Measurements from ENCODE around the gene MT1G. TPM values are rescaled to one million over a fixed set of nuclear protein-coding genes. Genes with fewer than 3 reads are reported as not detected.
"Not testable (repeated sequence)": the region's sequence is repeated elsewhere in the genome, so short reads cannot be mapped to it uniquely, and the experiment has no call there.

Gene MT1G
- total RNA-seq, 4 donors from 2014 or later = 41.1 to 87.7 (median 49.2) TPM; not detected in 1

DNA sequence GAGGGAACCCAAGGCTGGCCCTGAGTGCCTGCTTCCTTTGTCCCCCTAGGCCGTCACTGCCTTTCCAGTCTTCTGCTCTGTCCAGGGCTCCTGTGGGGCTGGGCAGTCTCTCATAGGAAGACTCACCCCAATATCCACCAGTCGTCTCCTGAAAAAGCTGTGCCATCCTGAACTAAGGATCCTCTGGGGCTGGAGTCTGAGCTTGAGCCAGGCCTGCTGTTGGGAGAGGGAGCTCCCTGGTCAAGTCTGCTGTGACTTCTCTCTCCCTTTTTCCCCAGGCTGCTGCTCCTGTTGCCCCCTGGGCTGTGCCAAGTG, 2.7 kb upstream of the MT1G start:
- no peak for DNase-seq (ENCODE audit: low spot score in 2 of 2)
- no peaks in the 10 kb centered on the region for H3K9me3 ChIP-seq
- H3K4me3 ChIP-seq = no peak overlapping the region
- H3K36me3 ChIP-seq = no peaks in the 10 kb centered on the region
- TF ChIP-seq POLR2A (IDR thresholded peaks at IDR 0.05) (no peak), EP300 (IDR thresholded peaks at IDR 0.05) (no peak)
- TF ChIP-seq, protein P1, sequence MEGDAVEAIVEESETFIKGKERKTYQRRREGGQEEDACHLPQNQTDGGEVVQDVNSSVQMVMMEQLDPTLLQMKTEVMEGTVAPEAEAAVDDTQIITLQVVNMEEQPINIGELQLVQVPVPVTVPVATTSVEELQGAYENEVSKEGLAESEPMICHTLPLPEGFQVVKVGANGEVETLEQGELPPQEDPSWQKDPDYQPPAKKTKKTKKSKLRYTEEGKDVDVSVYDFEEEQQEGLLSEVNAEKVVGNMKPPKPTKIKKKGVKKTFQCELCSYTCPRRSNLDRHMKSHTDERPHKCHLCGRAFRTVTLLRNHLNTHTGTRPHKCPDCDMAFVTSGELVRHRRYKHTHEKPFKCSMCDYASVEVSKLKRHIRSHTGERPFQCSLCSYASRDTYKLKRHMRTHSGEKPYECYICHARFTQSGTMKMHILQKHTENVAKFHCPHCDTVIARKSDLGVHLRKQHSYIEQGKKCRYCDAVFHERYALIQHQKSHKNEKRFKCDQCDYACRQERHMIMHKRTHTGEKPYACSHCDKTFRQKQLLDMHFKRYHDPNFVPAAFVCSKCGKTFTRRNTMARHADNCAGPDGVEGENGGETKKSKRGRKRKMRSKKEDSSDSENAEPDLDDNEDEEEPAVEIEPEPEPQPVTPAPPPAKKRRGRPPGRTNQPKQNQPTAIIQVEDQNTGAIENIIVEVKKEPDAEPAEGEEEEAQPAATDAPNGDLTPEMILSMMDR (IDR thresholded peaks at IDR 0.05) = no peak
- WGBS, 2 donors = 79% methylated on average over 2 of the region's 2 CpGs; no CpG with 5 or more reads in 1 of the 2 donors
- H3K27ac ChIP-seq = no peak overlapping the region
- peaks cover 0 to 33% (median 9%) of the 10 kb centered on the region in 4 donors for H3K4me1 ChIP-seq
- H3K27me3 ChIP-seq = peaks cover 0 to 95% of the 10 kb centered on the region in 2 donors

DNA sequence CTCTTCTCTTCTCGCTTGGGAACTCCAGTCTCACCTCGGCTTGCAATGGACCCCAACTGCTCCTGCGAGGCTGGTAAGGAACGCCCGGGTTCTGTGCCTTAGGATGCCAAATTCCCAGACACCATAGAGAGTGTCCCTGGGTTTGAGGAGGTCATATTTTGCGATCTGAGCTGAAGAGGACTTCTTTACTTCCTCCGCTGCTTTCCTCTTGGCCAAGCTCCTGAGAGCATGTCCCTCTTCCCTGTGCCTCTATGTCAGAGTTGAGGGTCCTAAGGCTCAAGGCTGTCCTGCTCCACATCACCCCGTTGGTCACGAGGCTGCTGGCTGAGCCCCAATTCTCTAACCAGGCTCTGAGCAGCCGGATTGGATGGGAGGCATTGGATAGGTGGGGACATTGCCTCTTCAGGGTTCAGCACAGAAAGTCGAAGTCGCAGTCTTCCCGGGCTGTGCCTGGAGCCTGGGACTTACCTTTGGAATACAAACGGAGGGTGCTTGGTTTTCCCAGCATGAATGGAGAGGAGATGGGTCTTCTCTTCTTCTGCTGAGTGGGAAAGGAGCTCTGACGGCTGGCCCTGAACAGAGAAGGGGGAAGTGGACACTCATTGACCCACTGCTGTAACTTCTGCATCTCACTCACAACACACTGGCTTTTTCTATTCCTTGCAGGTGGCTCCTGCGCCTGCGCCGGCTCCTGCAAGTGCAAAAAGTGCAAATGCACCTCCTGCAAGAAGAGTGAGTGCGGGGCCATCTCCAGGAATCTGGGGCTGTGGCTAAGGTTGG, 2.2 kb upstream of the MT1G start:
- peaks cover 0 to 94% of the 10 kb centered on the region in 2 donors for H3K27me3 ChIP-seq
- no peaks in the 10 kb centered on the region for H3K36me3 ChIP-seq
- no peak for DNase-seq (ENCODE audit: low spot score in 2 of 2)
- WGBS, 2 donors = 27 to 36% methylated on average over 18 to 19 of the region's 19 CpGs
- H3K9me3 ChIP-seq = no peaks in the 10 kb centered on the region
- H3K4me1 ChIP-seq = peaks cover 0 to 30% (median 9%) of the 10 kb centered on the region in 4 donors
- TF ChIP-seq EP300 (IDR thresholded peaks at IDR 0.05) = no peak
- TF ChIP-seq, protein P1 (IDR thresholded peaks at IDR 0.05) = no peak
- H3K4me3 ChIP-seq = no peak overlapping the region
- no peak overlapping the region for H3K27ac ChIP-seq

DNA sequence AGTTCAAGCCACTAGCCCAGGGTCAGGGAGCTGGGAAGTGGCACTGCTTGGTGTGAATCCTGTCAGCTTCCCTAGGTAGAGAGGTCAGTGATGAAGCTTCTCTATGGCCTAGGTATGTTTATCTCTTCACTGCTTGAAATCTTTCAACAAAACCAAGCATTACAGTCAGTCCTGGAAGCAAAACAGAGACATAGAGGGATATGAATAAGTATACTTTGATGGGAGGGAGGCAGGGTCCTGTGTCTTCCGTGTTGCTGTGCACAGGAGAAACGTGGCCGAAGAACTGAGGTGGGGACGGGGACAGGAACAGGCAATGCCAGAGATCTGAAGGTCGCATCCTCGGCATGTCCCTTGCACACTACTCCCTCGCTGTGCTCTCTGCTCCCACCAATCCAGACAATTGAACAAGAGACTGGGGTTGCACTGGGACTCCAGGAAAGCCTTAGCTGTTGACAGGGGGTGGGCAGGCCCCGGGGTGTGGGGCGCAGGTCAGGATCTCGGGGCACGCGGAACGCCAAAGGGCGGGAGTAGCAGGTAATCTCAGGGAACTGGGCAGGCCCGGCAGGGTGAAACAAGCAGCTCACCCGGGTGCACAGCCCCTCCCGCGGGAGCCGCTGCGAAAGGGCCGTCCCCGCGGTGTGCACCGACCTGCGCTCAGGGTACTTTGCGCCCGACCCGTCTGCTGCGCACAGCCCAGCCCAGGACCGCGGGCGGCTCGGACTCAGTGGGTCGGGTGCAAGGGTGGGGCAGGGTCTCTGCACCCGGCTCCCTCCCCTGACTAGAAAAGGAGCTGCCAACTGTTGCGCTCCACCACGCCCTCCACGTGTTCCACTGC, 1.4 kb upstream of the MT1G start, which contains the start of gene MT1H:
Gene MT1H, plus strand, starts transcription at position 810 of the 835 bp plus-strand sequence. CDS start 71 bp downstream, outside the sequence.
- TF ChIP-seq POLR2A (IDR thresholded peaks at IDR 0.05) = no peak
- TF ChIP-seq EP300 (IDR thresholded peaks at IDR 0.05) = no peak
- TF ChIP-seq, protein P1 (IDR thresholded peaks at IDR 0.05) = no peak
- WGBS, 2 donors = 14 to 18% methylated on average over 38 of the region's 38 CpGs
- Histone ChIP-seq H3K27me3 (peaks cover 0 to 98% of the 10 kb centered on the region in 2 donors), H3K36me3 (no peaks in the 10 kb centered on the region), H3K4me3 (no peak within 1 kb of the TSS), H3K4me1 (peaks cover 0 to 30% (median 9%) of the 10 kb centered on the region in 4 donors), H3K9me3 (no peaks in the 10 kb centered on the region), H3K27ac (no peak within 1 kb of the TSS)
- no peak for DNase-seq (ENCODE audit: low spot score in 2 of 2)

DNA sequence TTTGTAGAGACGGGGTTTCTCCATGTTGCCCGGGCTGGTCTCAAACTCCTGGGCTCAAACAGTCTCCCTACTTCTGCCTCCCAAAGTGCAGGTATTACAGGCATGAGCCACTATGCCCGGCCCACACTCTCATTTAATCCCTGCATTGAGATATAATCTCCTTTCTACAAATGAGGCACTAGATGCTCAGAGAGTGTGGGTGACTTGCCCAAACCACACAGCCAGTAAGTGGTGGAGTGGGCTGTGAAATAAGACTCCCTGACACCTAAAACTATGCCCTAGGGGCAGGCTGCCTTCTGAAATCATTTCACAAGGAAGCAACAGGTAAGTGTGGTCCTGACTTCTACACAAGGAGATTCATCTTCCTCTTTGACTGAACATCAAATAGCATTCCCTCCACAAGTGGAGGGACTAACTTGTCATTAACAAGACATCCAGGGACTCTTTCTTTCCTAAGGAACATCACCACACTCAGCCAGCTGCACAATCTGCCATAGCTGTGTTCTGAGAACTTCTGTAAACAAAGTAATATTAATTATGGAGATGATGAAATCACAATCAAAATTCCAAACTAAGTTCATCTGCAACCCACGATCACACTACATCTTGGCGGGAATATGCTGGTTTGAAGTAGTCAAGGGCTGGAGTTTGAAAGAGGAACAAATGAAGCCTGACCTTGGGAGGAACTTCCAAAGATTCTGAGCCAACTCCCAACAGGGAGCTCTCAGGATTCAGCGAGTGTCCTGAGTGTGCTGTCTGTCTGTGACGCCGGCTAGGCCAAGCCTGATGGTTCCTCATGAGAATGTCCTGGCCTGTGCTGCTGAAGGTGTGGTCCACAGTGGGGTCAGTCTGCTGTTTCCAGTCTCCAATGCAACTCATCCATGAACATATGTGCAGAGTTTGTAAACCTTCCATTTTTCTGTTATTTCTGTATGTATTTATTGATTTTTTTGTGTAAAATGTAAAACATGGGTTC, 2.3 kb downstream of the MT1G start:
- Histone ChIP-seq H3K4me1 (peaks cover 0 to 40% (median 16%) of the 10 kb centered on the region in 4 donors), H3K27me3 (peaks cover 0 to 87% of the 10 kb centered on the region in 2 donors)
- not testable (repeated sequence) for H3K4me3 ChIP-seq; H3K27ac ChIP-seq; DNase-seq (ENCODE audit: low spot score in 2 of 2); H3K36me3 ChIP-seq; H3K9me3 ChIP-seq
- 67 to 75% methylated on average over 8 of the region's 8 CpGs for WGBS, 2 donors

DNA sequence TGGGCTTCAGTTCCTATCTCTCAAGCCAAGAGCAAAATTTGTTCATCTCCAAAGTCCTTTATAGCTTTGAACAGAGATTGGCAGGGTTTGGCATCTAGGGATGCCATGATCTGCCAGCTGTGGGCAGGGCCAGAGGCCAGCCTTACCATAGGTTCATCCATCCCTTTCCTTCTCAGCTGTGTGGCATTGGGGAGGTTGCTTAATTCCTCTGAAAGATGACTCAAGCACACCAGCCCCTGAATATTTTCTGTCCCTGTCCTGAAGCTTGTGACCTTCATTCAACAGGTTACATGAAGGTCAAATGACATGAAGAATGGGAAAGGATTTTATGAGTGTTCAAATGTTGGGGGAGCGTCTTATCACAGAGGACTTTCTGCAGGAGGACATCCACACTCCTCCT, 3.4 kb downstream of the MT1G start:
- Histone ChIP-seq H3K27me3 (peaks cover 0 to 82% of the 10 kb centered on the region in 2 donors), H3K4me3 (no peak overlapping the region), H3K9me3 (no peaks in the 10 kb centered on the region), H3K36me3 (no peaks in the 10 kb centered on the region), H3K4me1 (peaks cover 0 to 33% (median 14%) of the 10 kb centered on the region in 4 donors), H3K27ac (no peak overlapping the region)
- no peak for DNase-seq (ENCODE audit: low spot score in 2 of 2)
- TF ChIP-seq, protein P1 (IDR thresholded peaks at IDR 0.05) = no peak
- TF ChIP-seq POLR2A (IDR thresholded peaks at IDR 0.05) (no peak), EP300 (IDR thresholded peaks at IDR 0.05) (no peak)
- WGBS, 2 donors = 100% methylated on average over 1 of the region's 1 CpG
